NK-92 treated with Interleukin-12 subunit alpha and Interleukin-12 subunit beta, amount 100 ng/mL, for 24 hours (cell line): ENCODE results near the gene STOX2.
"Not testable (repeated sequence)": the region's sequence is repeated elsewhere in the genome, so short reads cannot be mapped to it uniquely, and the experiment has no call there.

ENCODE experiments used
- DNase-seq: peaks from one replicate; lab custom pipeline; 2025; lab: John Stamatoyannopoulos, UW

Gene STOX2

DNA sequence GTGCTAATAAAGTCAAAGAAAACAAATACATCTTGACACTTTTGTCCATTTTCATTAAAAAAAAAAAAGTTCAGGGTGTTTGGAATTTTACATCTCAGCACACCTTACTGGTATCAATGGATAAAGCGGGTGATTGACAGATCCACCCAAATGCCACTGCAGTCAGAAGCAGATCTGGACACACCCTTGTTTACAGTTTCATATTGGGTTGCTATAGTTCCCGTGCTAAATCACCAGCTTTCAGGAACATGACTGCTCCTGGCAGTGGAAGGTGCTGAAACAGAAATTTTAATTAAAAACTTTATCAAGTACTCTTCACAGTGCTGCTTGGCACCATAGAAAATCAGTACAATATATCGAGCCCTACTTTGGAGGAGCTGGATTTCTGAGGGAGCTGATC is 116.3 kb downstream of the STOX2 start:
- no peak for DNase-seq

DNA sequence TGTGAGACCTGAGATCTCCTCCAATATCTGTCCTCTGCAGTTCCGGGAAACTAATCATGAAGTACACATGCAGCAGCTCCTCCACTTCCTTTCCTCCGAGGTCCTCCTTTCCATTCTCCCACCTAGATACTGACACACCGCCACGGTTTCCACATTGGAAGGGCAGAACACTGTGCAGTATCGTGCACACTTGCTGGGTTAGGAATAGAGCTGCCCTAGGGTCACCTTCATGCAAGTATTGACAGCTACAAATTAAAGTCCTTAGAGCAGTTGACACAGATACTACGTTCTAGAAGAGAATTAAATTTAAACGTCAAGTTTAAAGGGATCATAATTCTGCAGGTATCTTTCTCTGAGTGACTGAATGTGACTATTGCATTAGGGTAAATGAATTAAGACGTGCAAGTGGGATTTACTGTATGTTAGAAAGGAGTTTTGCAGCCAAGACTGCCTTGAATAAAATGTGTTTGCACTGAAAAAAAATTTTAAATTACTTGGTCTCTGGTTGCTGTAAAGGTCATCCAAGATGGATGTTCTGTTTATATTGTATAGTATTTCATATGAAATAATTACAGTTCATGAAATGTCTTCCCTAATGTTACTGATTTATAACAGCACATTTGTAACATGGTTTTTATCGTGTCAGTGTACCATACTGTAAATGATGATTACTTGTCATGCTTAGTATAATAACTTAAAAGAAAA is 117.7 kb downstream of the STOX2 start:
- no peak for DNase-seq

GRCh38 chr4:184024637-184025036 is 119.5 kb downstream of the STOX2 start:
- DNase-seq, result no peak

DNA sequence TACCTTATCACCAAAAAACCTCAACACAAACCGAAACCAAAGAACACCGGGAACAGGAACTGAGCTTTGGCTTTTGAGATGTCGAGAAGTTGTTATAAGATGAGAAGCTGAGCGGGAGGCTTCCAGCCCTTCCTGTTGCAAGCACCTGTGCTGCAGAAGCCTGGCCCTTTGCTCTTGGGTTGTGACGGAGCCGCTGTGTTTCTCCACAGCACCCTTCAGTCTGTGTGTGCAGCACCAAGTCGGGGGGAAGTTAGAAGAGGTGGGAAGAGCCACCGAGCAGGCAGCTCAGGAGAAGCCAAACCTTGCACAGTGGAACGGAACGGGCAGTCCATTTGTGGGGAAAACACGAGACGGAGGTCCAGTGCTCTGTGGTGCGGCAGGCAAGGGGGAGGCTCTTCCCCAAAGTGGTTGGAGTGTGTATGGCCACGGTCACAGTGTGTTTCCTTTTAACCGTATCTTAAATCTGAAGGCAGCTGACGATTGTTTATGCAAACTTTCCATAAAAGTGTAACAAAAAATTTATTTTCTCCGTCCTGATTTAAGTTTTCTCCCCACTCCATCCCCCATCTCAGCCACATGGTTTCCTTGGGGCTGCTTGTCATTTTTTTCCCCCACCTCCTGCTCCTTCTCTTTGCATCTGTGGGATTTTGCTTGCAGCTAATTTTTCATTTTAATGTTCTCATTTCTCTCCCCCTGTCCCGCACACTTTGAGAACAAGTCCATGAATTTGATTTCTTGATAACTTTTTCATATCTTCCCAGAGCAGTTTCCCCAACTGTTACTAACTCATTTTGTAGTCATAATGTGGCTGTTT is 123.7 kb downstream of the STOX2 start:
- DNase-seq, result no peak

DNA sequence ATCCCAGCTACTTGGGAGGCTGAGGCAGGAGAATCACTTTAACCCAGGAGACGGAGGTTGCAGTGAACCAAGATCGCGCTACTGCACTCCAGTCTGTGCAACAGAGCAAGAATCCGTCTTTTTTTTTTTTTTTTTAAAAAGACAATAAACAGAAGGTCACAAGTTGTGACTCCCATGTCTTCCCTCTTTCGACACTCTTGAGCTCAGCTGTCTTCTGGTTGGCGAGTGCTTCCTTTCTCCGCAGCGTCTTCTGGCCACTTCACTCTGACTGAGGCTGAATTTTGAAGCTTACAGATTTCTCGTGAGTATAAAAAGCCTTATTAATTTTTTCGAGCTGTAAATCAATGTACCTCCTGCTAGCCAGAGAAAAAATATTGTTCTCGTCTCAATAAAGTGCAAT is 124.9 kb downstream of the STOX2 start:
- no peak for DNase-seq

GRCh38 chr4:184030764-184031163 is 125.7 kb downstream of the STOX2 start:
- no peak for DNase-seq

GRCh38 chr4:184032091-184032490 is 127.0 kb downstream of the STOX2 start:
- DNase-seq, result no peak

- DNase-seq, result no peak
These were observed 134.9 kb downstream of the STOX2 start for GRCh38 chr4:184039963-184040383.

DNA sequence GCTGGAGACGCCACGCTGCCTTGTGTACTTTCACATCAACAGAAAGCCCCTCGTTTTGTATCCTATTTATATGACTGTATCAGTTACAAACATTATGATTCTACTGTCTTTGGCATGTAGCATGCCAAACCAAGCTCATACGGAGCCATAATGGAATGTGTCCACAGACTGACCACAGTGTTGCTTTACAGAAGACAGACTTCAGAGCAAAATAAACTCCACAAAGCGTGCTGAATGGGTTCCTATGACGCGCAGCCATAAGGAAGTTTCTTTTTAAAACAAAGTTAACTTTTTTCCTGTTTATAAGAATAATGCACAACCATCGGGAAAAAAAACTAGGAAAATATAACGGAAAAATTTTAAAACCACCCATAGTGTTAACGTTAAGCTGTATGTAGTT is 136.0 kb downstream of the STOX2 start:
- no peak for DNase-seq

DNA sequence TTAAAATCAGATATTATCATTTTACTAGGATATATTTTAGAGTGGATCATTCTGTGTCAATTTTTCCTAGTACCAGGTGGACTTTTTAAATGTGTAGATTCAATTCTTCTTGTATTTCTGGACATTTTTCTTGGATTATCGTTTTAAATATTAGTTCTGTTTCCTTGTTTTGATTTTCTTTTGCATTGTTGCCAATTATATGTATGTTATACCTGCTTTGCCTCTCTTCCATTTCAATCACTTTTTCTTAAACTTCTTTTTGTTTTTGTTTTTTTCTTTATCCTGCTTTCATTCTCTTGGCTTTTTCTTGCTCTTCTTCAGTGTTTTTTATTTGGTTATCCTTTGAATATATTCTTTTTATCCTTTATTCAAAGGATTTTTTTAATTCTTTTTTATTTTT is 141.0 kb downstream of the STOX2 start:
- no peak for DNase-seq

DNA sequence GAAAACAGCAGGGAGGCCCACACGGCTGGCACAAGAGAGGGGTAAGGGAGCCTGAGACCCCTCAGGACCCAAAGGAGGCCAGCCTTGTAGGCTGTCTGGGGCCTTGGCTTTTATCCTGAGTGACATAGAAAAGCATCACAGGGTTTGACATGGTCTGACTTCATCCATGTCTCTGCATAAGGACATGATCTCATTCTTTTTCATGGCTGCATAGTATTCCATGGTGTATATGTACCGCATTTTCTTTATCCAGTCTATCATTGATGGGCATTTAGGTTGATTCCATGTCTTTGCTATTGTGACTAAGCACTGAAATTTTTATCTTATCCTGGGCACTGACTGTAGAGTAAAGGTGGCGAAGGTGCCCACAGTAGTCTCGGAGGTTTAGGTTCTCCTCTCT is 146.2 kb downstream of the STOX2 start:
- DNase-seq, result not testable (repeated sequence)

GRCh38 chr4:184052616-184053015 is 147.5 kb downstream of the STOX2 start:
- DNase-seq, result no peak

- DNase-seq, result no peak
These were observed 148.3 kb downstream of the STOX2 start for GRCh38 chr4:184053434-184053833.

- DNase-seq, result no peak
These were observed 151.8 kb downstream of the STOX2 start for GRCh38 chr4:184056877-184057276.

DNA sequence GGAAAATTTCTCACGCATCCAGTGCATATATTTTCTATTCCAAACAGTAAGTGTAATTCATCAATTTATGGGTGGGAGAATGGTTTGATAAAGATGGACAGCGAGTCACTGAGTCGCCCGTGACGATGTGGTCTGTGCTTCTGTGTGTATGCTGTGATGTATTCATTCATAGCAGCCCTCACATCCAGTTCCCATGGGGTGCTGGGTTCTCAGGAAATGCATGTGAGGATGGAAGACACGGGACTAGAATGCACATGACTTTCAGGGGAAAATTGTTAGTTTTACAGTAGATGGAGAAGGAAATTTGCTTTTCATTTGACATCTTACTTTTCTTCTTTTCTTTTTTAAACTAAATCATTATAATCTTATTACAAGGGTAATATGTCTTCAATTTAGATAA is 152.9 kb downstream of the STOX2 start:
- DNase-seq, result no peak

DNA sequence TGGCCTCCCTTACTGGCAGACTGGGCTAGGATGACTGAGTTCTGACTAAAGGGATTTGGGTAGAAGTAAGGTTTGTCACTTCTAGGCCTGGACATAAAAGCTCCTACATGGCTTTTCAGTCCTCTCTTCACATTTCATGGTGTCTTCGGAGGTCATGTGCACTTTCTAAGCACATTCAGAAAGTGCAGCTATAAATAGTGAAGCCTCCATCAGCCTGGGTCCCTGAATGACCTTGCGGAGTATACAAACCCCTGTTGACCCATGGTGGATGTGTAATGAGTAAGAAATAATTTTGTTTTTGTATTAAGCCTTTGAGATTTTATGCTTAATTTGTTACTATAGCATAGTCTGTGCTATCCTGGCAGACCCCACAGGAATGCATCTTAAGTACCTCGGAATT is 154.0 kb downstream of the STOX2 start:
- no peak for DNase-seq

DNA sequence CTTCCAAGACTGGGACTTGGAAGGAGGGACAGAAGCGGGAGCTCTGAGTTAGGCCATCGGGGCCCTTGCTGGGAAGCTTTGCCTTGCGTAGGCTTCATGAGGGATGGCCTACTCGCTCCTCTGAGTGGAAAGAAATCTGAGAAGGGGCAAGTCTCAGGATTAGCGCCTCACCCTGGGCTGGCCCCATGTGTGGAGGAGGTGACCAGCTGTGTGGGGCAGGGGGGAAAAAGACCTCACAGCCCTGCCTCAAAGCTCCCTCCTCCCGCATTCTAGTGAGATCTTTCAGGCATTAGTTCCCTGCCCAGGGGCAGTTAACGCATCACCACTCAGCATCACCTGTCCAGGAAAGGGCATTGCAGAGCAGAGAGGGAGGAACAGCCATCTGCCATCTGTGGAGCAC is 156.5 kb downstream of the STOX2 start:
- DNase-seq, result no peak

- no peak for DNase-seq
These were observed 157.7 kb downstream of the STOX2 start for GRCh38 chr4:184062769-184063168.

- no peak for DNase-seq
These were observed 159.8 kb downstream of the STOX2 start for GRCh38 chr4:184064877-184065276.

DNA sequence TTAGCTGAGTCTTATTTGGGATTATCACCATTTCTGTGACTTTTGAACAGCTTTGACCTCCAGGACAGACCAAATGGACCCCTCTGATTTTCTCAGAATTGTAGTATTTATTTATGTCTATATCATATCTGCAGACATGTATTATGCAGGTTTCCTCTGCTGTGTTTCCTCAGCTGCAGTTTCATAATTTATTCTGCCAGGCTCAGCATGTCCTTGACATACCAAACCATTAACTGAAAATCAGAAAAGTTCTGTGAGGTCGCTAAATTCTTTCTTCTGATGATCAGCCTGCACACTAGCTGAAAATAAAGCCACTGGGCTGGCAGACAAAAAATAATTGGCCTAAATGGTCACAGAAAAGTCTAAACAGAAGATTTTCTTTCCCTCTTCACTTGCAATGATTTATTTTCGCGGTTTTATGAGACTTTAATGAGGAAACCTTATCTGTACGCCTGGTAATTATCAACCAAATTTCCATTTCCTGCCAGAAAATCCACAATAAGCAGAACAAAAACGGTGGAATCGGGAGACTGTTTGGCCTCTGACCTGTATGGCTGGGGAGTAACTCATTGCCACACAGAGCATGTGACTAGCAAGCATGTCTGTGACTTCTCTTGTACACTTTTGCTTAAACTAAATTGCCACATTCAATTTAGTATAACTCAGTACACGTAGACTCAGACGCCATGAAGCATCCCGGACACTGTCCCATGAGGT is 161.6 kb downstream of the STOX2 start:
- DNase-seq, result no peak

DNA sequence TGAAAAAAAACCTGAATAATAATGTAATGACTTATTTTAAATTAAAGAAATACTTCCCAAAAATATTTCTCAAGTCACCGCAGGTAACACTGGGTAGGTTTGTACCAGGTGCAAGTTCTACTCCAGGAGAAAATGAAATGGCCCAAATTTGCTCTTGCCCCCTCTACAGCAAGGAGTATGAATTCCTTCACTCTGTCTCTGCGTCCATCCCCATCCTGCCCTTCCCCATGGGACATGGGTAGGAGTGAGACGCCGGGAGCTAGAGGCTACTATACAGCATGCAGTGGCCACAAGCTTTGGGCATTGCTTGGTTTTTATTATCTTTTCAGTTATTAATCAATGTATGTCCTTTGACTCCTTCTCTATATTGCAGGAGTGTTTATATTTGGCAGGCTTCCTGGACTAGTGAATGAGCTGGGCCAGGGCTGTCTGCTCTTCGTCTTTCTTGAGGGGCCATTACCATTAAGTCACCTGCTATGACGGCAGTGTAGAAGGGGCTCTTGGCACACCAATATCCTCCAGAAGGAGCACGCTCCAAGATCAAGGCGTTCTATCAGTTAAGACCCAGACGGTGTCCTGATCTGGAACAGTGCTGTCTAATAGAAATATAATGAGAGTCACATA is 162.9 kb downstream of the STOX2 start:
- no peak for DNase-seq
